NOMO-1 treated with dmso at 0.1 percent for 144 hours (cell line): ENCODE results near the gene TMEM45A.
"Not testable (repeated sequence)": the region's sequence is repeated elsewhere in the genome, so short reads cannot be mapped to it uniquely, and the experiment has no call there.

Experiments
- DNase-seq: peaks from one replicate; lab custom pipeline; 2025; ENCODE audit not compliant: unreplicated experiment; lab: John Stamatoyannopoulos, UW

Gene TMEM45A

DNA sequence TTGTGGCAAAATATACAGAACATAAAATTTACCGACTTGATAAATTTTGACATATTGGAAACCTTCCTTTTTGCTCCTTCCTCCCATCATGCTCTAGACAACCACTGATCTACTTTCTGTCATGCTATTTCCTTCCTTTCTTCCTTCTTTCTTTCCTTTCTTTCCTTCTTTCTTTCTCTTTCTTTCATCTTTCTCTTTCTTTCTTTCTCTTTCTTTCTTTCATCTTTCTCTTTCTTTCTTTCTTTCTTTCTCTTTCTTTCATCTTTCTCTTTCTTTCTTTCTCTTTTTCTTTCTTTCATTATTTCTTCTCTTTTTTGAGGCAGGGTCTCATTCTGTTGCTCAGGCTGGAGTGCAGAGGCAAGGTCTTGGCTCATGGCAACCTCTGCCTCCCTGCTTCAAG is 8.9 kb upstream of the TMEM45A start:
- DNase-seq, result no peak

- no peak for DNase-seq
Observed at GRCh38 chr3:100486808-100487207, 5.6 kb upstream of the TMEM45A start.

- no peak for DNase-seq
Observed at GRCh38 chr3:100489118-100489517, 3.3 kb upstream of the TMEM45A start.

DNA sequence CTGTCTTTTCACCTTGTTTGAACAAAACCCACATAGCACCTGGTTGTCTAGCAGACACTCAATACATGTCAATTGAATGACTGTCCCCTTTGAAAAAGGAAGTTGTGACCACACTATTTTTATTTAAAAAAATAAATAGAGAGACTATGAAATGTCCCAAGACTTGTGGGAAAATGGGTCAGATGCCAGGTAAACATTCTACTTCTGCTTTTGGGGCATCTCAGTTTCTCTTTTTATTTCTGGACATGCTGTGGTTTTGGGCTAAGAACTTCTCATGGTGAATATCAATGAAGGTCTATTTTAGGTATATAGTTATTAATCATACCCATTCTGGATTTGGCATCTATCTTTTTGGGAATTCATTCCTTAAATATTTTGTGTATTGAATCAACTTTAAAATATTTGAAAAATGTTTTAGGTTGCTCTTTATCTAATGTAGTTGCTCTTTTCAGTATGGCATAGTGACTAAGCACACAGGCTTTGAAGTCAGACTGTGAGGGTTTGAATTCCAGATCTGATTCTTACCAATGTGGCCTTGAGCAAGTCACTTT is 4.4 kb downstream of the TMEM45A start:
- no peak for DNase-seq

DNA sequence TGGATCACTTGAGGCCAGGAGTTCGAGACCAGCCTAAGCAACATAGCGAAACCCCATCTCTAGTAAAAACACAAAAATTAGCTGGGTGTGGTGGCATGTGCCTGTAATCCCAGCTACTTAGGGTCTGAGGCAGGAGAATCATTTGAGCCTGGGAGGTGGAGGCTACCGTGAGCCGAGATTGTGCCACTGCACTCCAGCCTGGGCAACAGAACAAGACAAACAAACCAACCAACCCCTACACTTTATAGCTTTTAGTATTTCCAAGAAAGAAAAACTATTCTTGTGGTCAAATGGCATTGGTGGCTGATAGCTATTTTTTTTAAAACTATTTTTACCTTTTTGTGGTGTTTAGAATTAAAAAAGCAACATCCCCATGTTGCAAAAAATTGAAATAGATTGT is 7.2 kb downstream of the TMEM45A start:
- DNase-seq, result no peak

GRCh38 chr3:100500320-100500880 is 8.0 kb downstream of the TMEM45A start:
- no peak for DNase-seq

DNA sequence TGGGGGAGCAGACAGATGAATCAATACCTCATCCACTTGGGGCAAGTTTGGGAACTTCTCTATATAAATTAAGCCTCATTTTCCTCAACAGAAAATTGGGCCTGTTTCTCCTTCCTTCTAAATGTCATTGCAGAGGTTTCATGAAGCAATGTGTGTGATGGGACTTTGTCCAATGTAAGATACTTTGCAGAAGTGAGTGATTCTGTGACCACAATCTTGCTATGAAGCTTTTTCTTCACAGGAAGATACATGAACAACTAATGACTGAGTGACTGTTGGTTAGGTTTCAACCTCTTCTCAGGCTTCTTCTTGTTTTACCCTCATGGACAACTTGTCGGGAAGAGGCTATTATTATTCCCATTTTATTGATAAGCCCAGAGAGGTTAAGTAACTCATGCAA is 11.0 kb downstream of the TMEM45A start:
- DNase-seq, result no peak

DNA sequence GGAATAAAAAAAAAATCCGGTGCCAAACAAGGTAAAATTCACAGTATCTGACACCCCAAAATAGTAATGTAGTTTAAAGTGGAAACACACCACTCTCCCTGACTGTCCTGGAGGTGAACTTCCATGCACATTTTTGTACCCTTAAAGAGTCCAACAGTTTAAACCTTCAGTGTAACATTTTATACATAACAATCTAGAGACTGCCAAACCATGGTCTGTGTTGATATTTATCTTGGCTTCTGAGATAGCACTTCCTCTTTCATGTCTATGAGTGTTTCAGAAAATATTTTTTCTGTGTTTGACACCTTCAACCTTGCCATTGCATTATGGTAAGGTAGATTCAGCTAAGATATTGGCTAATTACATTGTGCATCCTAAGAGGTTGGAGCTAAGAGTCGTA is 13.9 kb downstream of the TMEM45A start:
- DNase-seq, result no peak

GRCh38 chr3:100509818-100510217 is 17.4 kb downstream of the TMEM45A start:
- DNase-seq, result not testable (repeated sequence)

DNA sequence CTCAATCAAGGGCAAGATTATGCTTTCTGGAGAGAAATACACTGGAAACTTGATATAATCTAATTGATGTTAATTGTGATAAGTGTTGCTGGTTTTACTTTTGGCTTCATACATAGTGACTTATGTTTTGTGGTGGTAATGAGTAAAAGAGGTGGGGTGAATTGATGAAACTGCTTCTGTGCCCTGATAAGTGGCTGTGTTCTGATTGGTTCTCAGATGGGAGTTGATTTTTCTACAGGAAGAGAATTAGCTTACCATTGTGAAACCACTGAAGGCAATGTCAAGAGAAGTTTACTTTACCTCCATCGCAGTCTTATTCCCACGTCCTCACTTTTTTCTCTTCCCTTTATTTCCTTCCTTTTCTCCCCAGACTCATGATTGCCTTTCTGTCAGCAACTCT is 23.8 kb downstream of the TMEM45A start:
- no peak for DNase-seq

DNA sequence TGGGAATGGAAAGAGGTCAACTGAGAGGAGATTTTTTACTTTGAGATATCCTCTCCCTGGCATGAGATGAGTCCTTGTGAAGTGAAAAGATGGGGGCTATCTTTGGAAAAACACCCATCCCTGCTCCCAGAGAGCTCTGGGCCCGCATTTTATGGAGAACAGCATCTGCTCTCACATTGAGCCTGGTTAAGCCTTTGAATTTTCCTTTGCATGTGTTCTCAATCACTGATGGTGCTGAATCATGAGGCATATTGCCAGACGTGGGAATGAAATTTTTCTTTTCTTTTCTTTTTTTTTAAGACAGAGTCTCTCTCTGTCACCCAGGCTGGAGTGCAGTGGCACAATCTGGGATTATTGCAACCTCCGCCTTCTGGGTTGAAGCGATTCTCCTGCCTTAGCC is 24.4 kb downstream of the TMEM45A start:
- DNase-seq, result no peak

- no peak for DNase-seq
Observed at GRCh38 chr3:100517276-100517675, 24.9 kb downstream of the TMEM45A start.

- no peak for DNase-seq
Observed at GRCh38 chr3:100518244-100518643, 25.8 kb downstream of the TMEM45A start.

DNA sequence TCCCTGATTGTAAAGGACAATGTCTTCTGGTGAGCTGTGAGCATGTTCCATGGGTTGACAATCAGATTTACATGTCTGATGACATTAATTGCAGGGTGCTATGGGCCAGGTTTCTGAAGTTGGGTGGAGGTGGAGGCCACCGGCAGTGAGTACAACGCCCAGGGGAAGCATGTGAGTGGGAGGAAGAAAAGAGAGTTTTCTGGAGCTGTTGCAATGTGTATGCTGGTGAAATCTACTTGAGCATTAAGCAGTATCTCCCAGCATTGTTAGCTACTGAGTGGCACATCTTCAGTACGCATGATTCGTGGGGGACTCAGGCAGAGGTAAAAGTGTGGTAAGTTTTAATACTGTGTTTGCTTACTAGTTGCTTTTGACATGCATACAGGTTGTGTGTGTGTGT is 26.6 kb downstream of the TMEM45A start:
- no peak for DNase-seq

DNA sequence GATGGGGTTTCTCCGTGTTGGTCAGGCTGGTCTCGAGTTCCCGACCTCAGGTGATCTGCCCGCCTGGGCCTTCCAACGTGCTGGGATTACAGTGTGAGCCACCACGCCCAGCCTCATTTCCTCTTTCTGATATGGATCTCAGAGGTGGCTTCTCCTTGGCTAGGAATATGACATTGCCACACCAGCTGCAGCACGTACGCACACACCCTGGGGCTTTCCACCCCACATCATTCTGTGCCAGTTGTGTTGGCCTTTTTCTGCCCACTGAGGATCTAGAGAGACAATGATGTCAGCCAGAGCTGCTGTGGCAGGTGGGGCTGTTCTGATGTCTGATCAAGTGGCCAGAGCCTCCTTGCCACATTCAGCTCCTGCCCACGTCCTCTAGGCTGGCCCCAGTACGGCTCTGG is 29.0 kb downstream of the TMEM45A start:
- peak; percentile 78 for DNase-seq

DNA sequence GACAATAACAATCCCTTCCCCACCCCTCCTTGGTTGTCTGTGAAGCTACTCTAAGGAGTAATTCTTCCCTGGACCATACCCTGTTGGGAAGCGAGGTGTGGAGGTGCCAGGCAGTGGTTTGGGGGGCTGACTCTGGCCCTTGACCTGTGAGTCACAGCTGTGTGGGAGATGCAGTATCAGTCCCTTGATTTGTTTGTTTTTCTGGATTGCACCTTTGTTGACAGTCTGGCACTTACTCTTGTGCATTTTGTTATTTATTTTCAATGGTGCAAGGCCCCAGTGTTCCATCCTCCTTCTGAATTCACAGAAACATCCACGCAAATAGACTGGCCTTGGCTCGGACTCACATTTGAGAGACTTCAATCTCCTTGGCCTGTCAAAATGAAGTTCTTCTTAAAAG is 29.7 kb downstream of the TMEM45A start:
- no peak for DNase-seq

GRCh38 chr3:100523050-100523760 is 30.8 kb downstream of the TMEM45A start:
- DNase-seq, result no peak

GRCh38 chr3:100525753-100526612 is 33.6 kb downstream of the TMEM45A start:
- DNase-seq, result no peak

DNA sequence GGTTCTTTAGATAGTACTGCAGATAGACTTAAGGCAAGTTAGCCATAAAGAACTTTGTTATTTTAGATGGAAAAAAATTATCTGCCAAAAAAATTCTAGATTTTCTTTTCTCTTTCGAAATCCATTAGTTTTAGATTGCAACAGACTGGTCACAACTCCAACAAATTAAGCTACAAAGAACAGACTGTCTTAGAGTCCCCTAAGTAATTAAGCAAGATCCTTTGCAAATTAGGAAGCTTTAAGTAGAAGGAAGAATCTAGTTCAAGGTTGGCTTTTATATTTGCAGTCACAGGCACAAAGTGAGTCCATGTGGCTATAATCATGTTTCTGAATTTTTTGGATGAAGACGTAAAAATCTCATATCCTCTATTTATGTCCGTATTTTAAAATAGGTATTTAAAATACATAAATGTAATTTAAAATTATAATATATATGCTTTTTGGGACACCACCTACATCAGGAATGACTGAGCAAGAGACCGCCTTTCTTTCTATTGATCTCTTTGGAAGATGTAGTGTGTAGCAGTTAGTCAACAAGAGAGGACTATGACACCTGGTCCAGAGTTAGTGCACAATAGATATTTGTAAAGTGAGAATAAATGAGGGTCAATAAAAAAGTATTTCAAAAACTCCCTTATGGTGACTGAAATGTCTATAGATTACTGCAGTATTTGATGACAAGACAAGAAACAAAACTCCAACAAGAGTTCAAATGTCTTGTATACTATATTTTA is 34.4 kb downstream of the TMEM45A start:
- peak; percentile 31 for DNase-seq

GRCh38 chr3:100527347-100527735 is 34.9 kb downstream of the TMEM45A start:
- no peak for DNase-seq

GRCh38 chr3:100531093-100531492 is 38.7 kb downstream of the TMEM45A start:
- no peak for DNase-seq
